Effector memory CD8-positive, alpha-beta T cell (primary cell): ENCODE results near the gene TPCN2.

ENCODE experiments used
- ATAC-seq: fragments of 150-1000 bp; cut with Tn5 transposase; replicated peaks from 2 replicates; pipeline ENCODE4 v1.10.0; 2021; ENCODE audit warnings: mild to moderate bottlenecking, moderate library complexity
- DNase-seq, 3 experiments: peaks; one replicate each; pipeline ENCODE4 v3.0.0; 2021
- H3K27ac Mint-ChIP-seq, 2 donors: one replicate each; pipeline ENCODE4 v1.8.0; 2022; ENCODE audit warnings: mild to moderate bottlenecking in 2 of 2, mixed read lengths in 2 of 2, moderate library complexity in 2 of 2
- H3K27me3 Mint-ChIP-seq, 2 donors: one replicate each; pipeline ENCODE4 v1.8.0; 2022; ENCODE audit warnings: mixed read lengths in 2 of 2
- H3K36me3 Mint-ChIP-seq: one replicate; pipeline ENCODE4 v1.8.0; 2022; ENCODE audit warnings: mild to moderate bottlenecking, moderate library complexity, mixed read lengths; ENCODE audit not compliant: insufficient read depth
- H3K4me1 Mint-ChIP-seq, 2 donors: one replicate each; pipeline ENCODE4 v1.8.0; 2022; ENCODE audit warnings: low read depth in 2 of 2, mixed read lengths in 2 of 2
- H3K4me3 Mint-ChIP-seq, 2 donors: one replicate each; pipeline ENCODE4 v1.8.0; 2022; ENCODE audit warnings: mild to moderate bottlenecking in 2 of 2, mixed read lengths in 2 of 2, moderate library complexity in 2 of 2
- H3K9me3 Mint-ChIP-seq, 2 donors: one replicate each; pipeline ENCODE4 v1.8.0; 2022; ENCODE audit warnings: mixed read lengths in 2 of 2

The TPCN2 gene

GRCh38 chr11:69165775-69166174 lies 117.0 kb downstream of the TPCN2 start:
- no peak for DNase-seq
- H3K27ac Mint-ChIP-seq = no peak overlapping the region

GRCh38 chr11:69166218-69167115 lies 117.7 kb downstream of the TPCN2 start:
- no peaks in the 10 kb centered on the region for H3K36me3 Mint-ChIP-seq
- no peaks in the 10 kb centered on the region for H3K4me1 Mint-ChIP-seq
- no peak overlapping the region for H3K4me3 Mint-ChIP-seq
- peaks cover 3 to 7% of the 10 kb centered on the region in 2 donors for H3K9me3 Mint-ChIP-seq
- no peak for DNase-seq
- H3K27ac Mint-ChIP-seq = no peak overlapping the region
- ATAC-seq = peak; percentile 21
- H3K27me3 Mint-ChIP-seq = peaks cover 29 to 42% of the 10 kb centered on the region in 2 donors

More at GRCh38 chr11:69165775-69166174, 117.0 kb downstream of the TPCN2 start:
- Mint-ChIP-seq H3K9me3 (peaks cover 3 to 7% of the 10 kb centered on the region in 2 donors), H3K4me1 (no peaks in the 10 kb centered on the region), H3K27me3 (peaks cover 29 to 42% of the 10 kb centered on the region in 2 donors), H3K36me3 (no peaks in the 10 kb centered on the region), H3K4me3 (no peak overlapping the region)
- ATAC-seq = no peak

- H3K4me1 Mint-ChIP-seq = no peaks in the 10 kb centered on the region
- H3K27ac Mint-ChIP-seq = no peak overlapping the region
- H3K36me3 Mint-ChIP-seq = no peaks in the 10 kb centered on the region
- peaks cover 29 to 42% of the 10 kb centered on the region in 2 donors for H3K27me3 Mint-ChIP-seq
- peaks cover 3 to 7% of the 10 kb centered on the region in 2 donors for H3K9me3 Mint-ChIP-seq
- H3K4me3 Mint-ChIP-seq = no peak overlapping the region
- ATAC-seq (no peak), DNase-seq (no peak)
These were observed 118.6 kb downstream of the TPCN2 start for GRCh38 chr11:69167130-69167915.

GRCh38 chr11:69167916-69168691 lies 119.4 kb downstream of the TPCN2 start:
- no peak for ATAC-seq

GRCh38 chr11:69169479-69169878 lies 120.7 kb downstream of the TPCN2 start:
- Mint-ChIP-seq H3K4me1 (no peaks in the 10 kb centered on the region), H3K4me3 (no peak overlapping the region), H3K36me3 (no peaks in the 10 kb centered on the region), H3K27me3 (peaks cover 22 to 42% of the 10 kb centered on the region in 2 donors), H3K9me3 (no peaks in the 10 kb centered on the region), H3K27ac (no peak overlapping the region)
- ATAC-seq = no peak
- no peak for DNase-seq

More at GRCh38 chr11:69167916-69168691, 119.4 kb downstream of the TPCN2 start:
- DNase-seq = no peak
- no peaks in the 10 kb centered on the region for H3K36me3 Mint-ChIP-seq
- no peak overlapping the region for H3K27ac Mint-ChIP-seq
- peaks cover 3 to 7% of the 10 kb centered on the region in 2 donors for H3K9me3 Mint-ChIP-seq
- H3K4me3 Mint-ChIP-seq = no peak overlapping the region
- no peaks in the 10 kb centered on the region for H3K4me1 Mint-ChIP-seq
- H3K27me3 Mint-ChIP-seq = peaks cover 23 to 42% of the 10 kb centered on the region in 2 donors

GRCh38 chr11:69170704-69171103 lies 122.0 kb downstream of the TPCN2 start:
- Mint-ChIP-seq H3K27me3 (peaks cover 15 to 34% of the 10 kb centered on the region in 2 donors), H3K4me3 (no peak overlapping the region), H3K27ac (no peak overlapping the region), H3K4me1 (no peaks in the 10 kb centered on the region), H3K36me3 (no peaks in the 10 kb centered on the region), H3K9me3 (peaks cover 0 to 2% of the 10 kb centered on the region in 2 donors)
- ATAC-seq = no peak
- no peak for DNase-seq

GRCh38 chr11:69171476-69172240 lies 122.9 kb downstream of the TPCN2 start:
- Mint-ChIP-seq H3K4me1 (no peaks in the 10 kb centered on the region), H3K36me3 (no peaks in the 10 kb centered on the region), H3K27ac (no peak overlapping the region), H3K9me3 (peaks cover 0 to 2% of the 10 kb centered on the region in 2 donors), H3K27me3 (peaks cover 14 to 27% of the 10 kb centered on the region in 2 donors), H3K4me3 (no peak overlapping the region)
- ATAC-seq = no peak
- no peak for DNase-seq

- no peak overlapping the region for H3K27ac Mint-ChIP-seq
- ATAC-seq = no peak
These were observed 123.9 kb downstream of the TPCN2 start for GRCh38 chr11:69172674-69173073.

GRCh38 chr11:69173331-69173730 lies 124.6 kb downstream of the TPCN2 start:
- no peak overlapping the region for H3K27ac Mint-ChIP-seq
- H3K36me3 Mint-ChIP-seq = no peaks in the 10 kb centered on the region
- DNase-seq (no peak), ATAC-seq (no peak)
- H3K27me3 Mint-ChIP-seq = peaks cover 4 to 12% of the 10 kb centered on the region in 2 donors
- no peaks in the 10 kb centered on the region for H3K4me1 Mint-ChIP-seq
- H3K9me3 Mint-ChIP-seq = peaks cover 0 to 2% of the 10 kb centered on the region in 2 donors
- no peak overlapping the region for H3K4me3 Mint-ChIP-seq

More at GRCh38 chr11:69172674-69173073, 123.9 kb downstream of the TPCN2 start:
- Mint-ChIP-seq H3K4me3 (no peak overlapping the region), H3K27me3 (peaks cover 8 to 17% of the 10 kb centered on the region in 2 donors), H3K9me3 (peaks cover 0 to 2% of the 10 kb centered on the region in 2 donors), H3K36me3 (no peaks in the 10 kb centered on the region), H3K4me1 (no peaks in the 10 kb centered on the region)
- DNase-seq = no peak

- Mint-ChIP-seq H3K4me1 (no peaks in the 10 kb centered on the region), H3K36me3 (no peaks in the 10 kb centered on the region), H3K9me3 (peaks cover 0 to 2% of the 10 kb centered on the region in 2 donors), H3K4me3 (no peak overlapping the region), H3K27ac (no peak overlapping the region), H3K27me3 (peaks cover 3 to 15% of the 10 kb centered on the region in 2 donors)
- ATAC-seq (no peak), DNase-seq (no peak)
These were observed 125.3 kb downstream of the TPCN2 start for GRCh38 chr11:69173925-69174581.

- H3K4me1 Mint-ChIP-seq = no peaks in the 10 kb centered on the region
- H3K4me3 Mint-ChIP-seq = no peak overlapping the region
- H3K9me3 Mint-ChIP-seq = peaks cover 0 to 2% of the 10 kb centered on the region in 2 donors
- no peak for ATAC-seq
- no peak for DNase-seq
- H3K36me3 Mint-ChIP-seq = no peaks in the 10 kb centered on the region
- no peak overlapping the region for H3K27ac Mint-ChIP-seq
- H3K27me3 Mint-ChIP-seq = peaks cover 0 to 16% of the 10 kb centered on the region in 2 donors
These were observed 126.1 kb downstream of the TPCN2 start for GRCh38 chr11:69174841-69175240.
